Breast epithelium (tissue), 4 donors: Measurements from ENCODE around the gene TOMM70. TPM values are rescaled to one million over a fixed set of nuclear protein-coding genes. Genes with fewer than 3 reads are reported as not detected.

Source experiments
- DNase-seq, 2 donors: peaks; one replicate each; pipeline ENCODE4 v3.0.0-alpha.2; 2019; ENCODE audit warnings: low spot score in 2 of 2
- H3K27ac ChIP-seq, 2 donors: fragments of 200-600 bp; sonication (generic) in 1 of 2; one replicate each; pipeline ENCODE4 v1.5.1; 2016 to 2019; ENCODE audit warnings: mild to moderate bottlenecking in 1 of 2
- H3K27me3 ChIP-seq, 2 donors: fragments of 200-600 bp; sonication (generic) in 1 of 2; one replicate each; pipeline versions ENCODE4 v1.5.1 to v1.6.0; 2017 to 2019; ENCODE audit warnings: control low read depth in 1 of 2, mild to moderate bottlenecking in 1 of 2
- H3K36me3 ChIP-seq: fragments of 200-600 bp; one replicate; pipeline ENCODE4 v1.5.1; 2019
- H3K4me1 ChIP-seq, 2 donors: fragments of 200-600 bp; sonication (generic); one replicate each; pipeline ENCODE4 v1.5.1; 2016 to 2019; ENCODE audit warnings: control low read depth in 1 of 2
- H3K4me3 ChIP-seq, 3 donors: fragments of 200-600 bp; sonication (generic); 1 replicate in 2 of 3; 2 replicates in 1 of 3; pipeline ENCODE4 v1.5.1; 2016 to 2019; ENCODE audit warnings: mild to moderate bottlenecking in 3 of 3, moderate library complexity in 2 of 3
- H3K9me3 ChIP-seq, 2 donors: fragments of 200-600 bp; sonication (generic) in 1 of 2; one replicate each; pipeline ENCODE4 v1.5.1; 2016 to 2019; ENCODE audit warnings: control low read depth in 1 of 2
- CTCF ChIP-seq, 3 donors: fragments of 450-650 bp; IDR thresholded peaks; one replicate each; pipeline ENCODE4 v1.5.1; 2016 to 2017; ENCODE audit warnings: antibody characterized with exemption in 3 of 3, mild to moderate bottlenecking in 3 of 3, moderate library complexity in 3 of 3
- POLR2A ChIP-seq: fragments of 450-650 bp; IDR thresholded peaks from one replicate; pipeline ENCODE4 v1.6.1; 2016; ENCODE audit warnings: antibody characterized with exemption, mild to moderate bottlenecking, moderate library complexity
- POLR2AphosphoS5 ChIP-seq, 3 donors: sonication (generic); formaldehyde crosslinking; IDR thresholded peaks; one replicate each; pipeline ENCODE4 v1.6.1; 2017; ENCODE audit warnings: antibody characterized with exemption in 3 of 3
- intact Hi-C: fragments of 100-400 bp; cut with DNase I; formaldehyde crosslinking; loops from one replicate; pipeline ENCODE4 v1.15.1; 2023; ENCODE audit warnings: low total_unique reads
- total RNA-seq, 3 donors: library from RNA; depleted of rRNA; stranded (reverse); fragments of >200 nt; gene quantifications; one replicate each; pipeline ENCODE4 v1.1.0, GENCODE V29; 2016

Gene TOMM70
- total RNA-seq, 3 donors from 2014 or later, result 47.9 to 59.7 (median 50.5) TPM

GRCh38 chr3:100366424-100366823 is 34.5 kb downstream of the TOMM70 start:
- Histone ChIP-seq H3K27me3 (no peaks in the 10 kb centered on the region), H3K4me1 (no peaks in the 10 kb centered on the region), H3K36me3 (peaks cover 10% of the 10 kb centered on the region), H3K27ac (no peak overlapping the region), H3K9me3 (peaks cover 0 to 3% of the 10 kb centered on the region in 2 donors), H3K4me3 (no peak overlapping the region)
- no peak for TF ChIP-seq POLR2AphosphoS5 (IDR thresholded peaks at IDR 0.05)
- no peak for TF ChIP-seq CTCF (IDR thresholded peaks at IDR 0.05)
- TF ChIP-seq POLR2A, result no peak
- DNase-seq, result no peak
- intact Hi-C loops, result no loop called here

- Histone ChIP-seq H3K27me3 (no peaks in the 10 kb centered on the region), H3K36me3 (peaks cover 10% of the 10 kb centered on the region), H3K27ac (no peak overlapping the region), H3K4me3 (no peak overlapping the region), H3K4me1 (no peaks in the 10 kb centered on the region), H3K9me3 (peaks cover 0 to 3% of the 10 kb centered on the region in 2 donors)
- intact Hi-C loops, result no loop called here
- DNase-seq, result no peak
- TF ChIP-seq CTCF (IDR thresholded peaks at IDR 0.05) (no peak), POLR2AphosphoS5 (IDR thresholded peaks at IDR 0.05) (no peak), POLR2A (no peak)
These were observed 36.5 kb downstream of the TOMM70 start for GRCh38 chr3:100364421-100364820.

GRCh38 chr3:100361897-100362296 is 39.0 kb downstream of the TOMM70 start:
- no peak for TF ChIP-seq CTCF (IDR thresholded peaks at IDR 0.05)
- TF ChIP-seq POLR2AphosphoS5 (IDR thresholded peaks at IDR 0.05), result no peak
- TF ChIP-seq POLR2A, result no peak
- H3K36me3 ChIP-seq, result peaks cover 10% of the 10 kb centered on the region

GRCh38 chr3:100360757-100361496 is 40.0 kb downstream of the TOMM70 start:
- intact Hi-C loops, result no loop called here
- TF ChIP-seq POLR2A (no peak), CTCF (IDR thresholded peaks at IDR 0.05) (no peak), POLR2AphosphoS5 (IDR thresholded peaks at IDR 0.05) (no peak)
- Histone ChIP-seq H3K36me3 (peaks cover 10% of the 10 kb centered on the region), H3K27me3 (no peaks in the 10 kb centered on the region), H3K4me3 (no peak overlapping the region), H3K27ac (no peak overlapping the region), H3K4me1 (no peaks in the 10 kb centered on the region), H3K9me3 (peaks cover 0 to 3% of the 10 kb centered on the region in 2 donors)
- no peak for DNase-seq

More at GRCh38 chr3:100361897-100362296, 39.0 kb downstream of the TOMM70 start:
- intact Hi-C loops, result no loop called here
- H3K4me1 ChIP-seq, result no peaks in the 10 kb centered on the region
- no peak for DNase-seq
- H3K9me3 ChIP-seq, result peaks cover 0 to 3% of the 10 kb centered on the region in 2 donors
- H3K27ac ChIP-seq, result no peak overlapping the region
- no peak overlapping the region for H3K4me3 ChIP-seq
- H3K27me3 ChIP-seq, result no peaks in the 10 kb centered on the region

GRCh38 chr3:100359035-100359434 is 41.9 kb downstream of the TOMM70 start:
- no peak for DNase-seq
- H3K9me3 ChIP-seq, result peaks cover 0 to 3% of the 10 kb centered on the region in 2 donors
- no peaks in the 10 kb centered on the region for H3K27me3 ChIP-seq
- H3K27ac ChIP-seq, result no peak overlapping the region
- no peaks in the 10 kb centered on the region for H3K36me3 ChIP-seq
- no peak overlapping the region for H3K4me3 ChIP-seq
- TF ChIP-seq CTCF (IDR thresholded peaks at IDR 0.05) (no peak), POLR2AphosphoS5 (IDR thresholded peaks at IDR 0.05) (no peak), POLR2A (no peak)
- intact Hi-C loops, result no loop called here
- no peaks in the 10 kb centered on the region for H3K4me1 ChIP-seq
